ENCODE data around the gene NSF.
"Not testable (repeated sequence)": the region's sequence is repeated elsewhere in the genome, so short reads cannot be mapped to it uniquely, and the experiment has no call there.

GRCh38 chr17:46566980-46567379 is 23.5 kb upstream of the NSF start:
- not testable (repeated sequence) for TF ChIP-seq CTCF, POLR2A (IDR thresholded peaks at IDR 0.05)
